ENCODE results near the gene DBN1. TPM values are rescaled to one million over a fixed set of nuclear protein-coding genes. Genes with fewer than 3 reads are reported as not detected.
A peak's percentile ranks its signal among the peaks of the same experiment; 100 is the strongest.

DBN1 gene
- total RNA-seq, 1 donor from 2014 or later, result 371 TPM

DNA sequence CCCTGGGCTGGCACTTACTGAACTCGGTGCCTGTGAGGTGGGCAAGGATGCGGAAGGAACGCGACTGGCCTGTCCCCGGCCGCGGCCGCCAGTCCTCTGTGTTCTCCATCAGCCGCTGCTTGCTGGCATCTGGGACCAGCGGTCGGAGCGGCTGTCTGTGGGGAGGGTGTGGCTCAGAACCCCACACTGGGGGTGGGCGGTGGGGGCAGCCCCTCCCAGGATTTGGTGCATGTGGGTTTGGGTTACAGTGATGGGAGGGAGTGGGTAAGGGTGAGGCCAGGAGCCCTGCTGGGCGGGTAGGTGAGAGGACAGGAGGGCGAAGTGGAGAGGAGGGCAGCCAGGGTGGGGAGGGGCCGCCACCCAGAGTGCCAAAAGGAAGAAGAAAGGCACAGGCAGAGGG is 17.6 kb upstream of the DBN1 start:
- H3K4me3 Mint-ChIP-seq (ENCODE audit: unreplicated experiment), result peak overlapping the region; percentile 62
- no peak overlapping the region for H2AFZ ChIP-seq (ENCODE audit: low read depth, low read length)
- H3K4me2 ChIP-seq (ENCODE audit: low read length), result peak overlapping the region; percentile 55
- no peaks in the 10 kb centered on the region for H3K9me3 Mint-ChIP-seq (ENCODE audit: unreplicated experiment)
- H3K36me3 Mint-ChIP-seq (ENCODE audit: low read depth, unreplicated experiment), result peaks cover 10% of the 10 kb centered on the region
- H3K27ac Mint-ChIP-seq (ENCODE audit: unreplicated experiment), result peak overlapping the region; percentile 69
- H3K4me1 Mint-ChIP-seq (ENCODE audit: low read depth, unreplicated experiment), result peaks cover 32% of the 10 kb centered on the region
- H3K4me1 ChIP-seq (ENCODE audit: insufficient read depth, low read length), result peaks cover 64% of the 10 kb centered on the region
- no peak overlapping the region for H3K4me3 ChIP-seq (ENCODE audit: insufficient read depth, low read depth, low read length)
- H3K9me3 ChIP-seq (ENCODE audit: insufficient read depth, low read depth, low read length), result no peaks in the 10 kb centered on the region
- peak overlapping the region; percentile 31 for H3K27ac ChIP-seq (ENCODE audit: low read depth, low read length)
- H3K36me3 ChIP-seq (ENCODE audit: insufficient read depth, low read length), result peaks cover 47% of the 10 kb centered on the region
- DNase-seq (ENCODE audit: low read depth) (no peak), FAIRE-seq (no peak)
- peaks cover 81% of the 10 kb centered on the region for H4K20me1 ChIP-seq (ENCODE audit: insufficient read depth, low read length)
- H3K27me3 Mint-ChIP-seq (ENCODE audit: low read depth, unreplicated experiment), result no peaks in the 10 kb centered on the region
- TF ChIP-seq, protein P1, sequence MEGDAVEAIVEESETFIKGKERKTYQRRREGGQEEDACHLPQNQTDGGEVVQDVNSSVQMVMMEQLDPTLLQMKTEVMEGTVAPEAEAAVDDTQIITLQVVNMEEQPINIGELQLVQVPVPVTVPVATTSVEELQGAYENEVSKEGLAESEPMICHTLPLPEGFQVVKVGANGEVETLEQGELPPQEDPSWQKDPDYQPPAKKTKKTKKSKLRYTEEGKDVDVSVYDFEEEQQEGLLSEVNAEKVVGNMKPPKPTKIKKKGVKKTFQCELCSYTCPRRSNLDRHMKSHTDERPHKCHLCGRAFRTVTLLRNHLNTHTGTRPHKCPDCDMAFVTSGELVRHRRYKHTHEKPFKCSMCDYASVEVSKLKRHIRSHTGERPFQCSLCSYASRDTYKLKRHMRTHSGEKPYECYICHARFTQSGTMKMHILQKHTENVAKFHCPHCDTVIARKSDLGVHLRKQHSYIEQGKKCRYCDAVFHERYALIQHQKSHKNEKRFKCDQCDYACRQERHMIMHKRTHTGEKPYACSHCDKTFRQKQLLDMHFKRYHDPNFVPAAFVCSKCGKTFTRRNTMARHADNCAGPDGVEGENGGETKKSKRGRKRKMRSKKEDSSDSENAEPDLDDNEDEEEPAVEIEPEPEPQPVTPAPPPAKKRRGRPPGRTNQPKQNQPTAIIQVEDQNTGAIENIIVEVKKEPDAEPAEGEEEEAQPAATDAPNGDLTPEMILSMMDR (IDR thresholded peaks at IDR 0.05; ENCODE audit: insufficient read depth, low read depth, low read length), result no peak
- no peak for TF ChIP-seq EZH2 (IDR thresholded peaks at IDR 0.05; ENCODE audit: insufficient read depth, low read length)
- peaks cover 90% of the 10 kb centered on the region for H3K79me2 ChIP-seq (ENCODE audit: insufficient read depth, low read length)
- no peaks in the 10 kb centered on the region for H3K27me3 ChIP-seq (ENCODE audit: insufficient read depth, low read length)
- H3K9ac ChIP-seq (ENCODE audit: low read length), result no peak overlapping the region

DNA sequence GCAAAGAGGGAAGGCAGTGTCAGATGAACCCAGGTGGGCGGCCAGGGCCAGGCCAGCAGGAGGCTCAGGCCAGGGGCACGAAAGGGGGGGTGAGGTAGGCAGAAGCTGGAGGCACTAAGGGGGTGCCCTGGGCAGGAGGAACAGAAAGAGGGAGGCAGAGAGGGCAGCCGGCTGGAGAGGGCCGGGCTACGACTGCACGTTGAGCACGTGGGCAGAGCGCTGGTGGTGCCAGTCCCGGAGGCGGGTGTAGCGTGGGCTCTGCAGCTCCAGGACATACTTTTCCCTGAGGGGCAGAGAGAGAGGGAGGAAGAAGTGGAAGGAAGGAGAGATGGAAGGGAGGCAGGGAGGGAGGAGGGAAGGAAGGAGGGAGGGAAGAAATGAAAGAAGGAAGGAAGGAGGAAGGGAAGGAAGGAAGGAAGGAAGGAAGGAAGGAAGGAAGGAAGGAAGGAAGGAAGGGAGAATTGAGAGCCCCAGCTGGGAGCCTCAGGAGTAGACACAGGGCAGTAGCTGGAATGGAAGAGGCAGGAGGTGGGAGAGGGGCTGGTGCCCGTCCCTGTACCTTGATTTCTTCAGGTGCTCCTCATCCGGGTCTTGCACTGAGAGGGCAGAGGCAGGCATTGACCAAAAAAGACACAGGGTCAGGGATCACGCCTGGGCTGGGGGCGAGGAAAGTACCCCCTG is 17.0 kb upstream of the DBN1 start:
- FAIRE-seq, result no peak

More for the DNA sequence above, 17.0 kb upstream of the DBN1 start:
- Histone ChIP-seq H3K27me3 (ENCODE audit: insufficient read depth, low read length) (no peaks in the 10 kb centered on the region), H3K36me3 (ENCODE audit: insufficient read depth, low read length) (peaks cover 49% of the 10 kb centered on the region), H3K4me3 (ENCODE audit: insufficient read depth, low read depth, low read length) (no peak overlapping the region), H2AFZ (ENCODE audit: low read depth, low read length) (no peak overlapping the region), H3K9ac (ENCODE audit: low read length) (peak overlapping the region; percentile 27), H4K20me1 (ENCODE audit: insufficient read depth, low read length) (peaks cover 83% of the 10 kb centered on the region), H3K27ac (ENCODE audit: low read depth, low read length) (peak overlapping the region; percentile 31), H3K4me2 (ENCODE audit: low read length) (peak overlapping the region; percentile 55), H3K9me3 (ENCODE audit: insufficient read depth, low read depth, low read length) (no peaks in the 10 kb centered on the region), H3K79me2 (ENCODE audit: insufficient read depth, low read length) (peaks cover 90% of the 10 kb centered on the region), H3K4me1 (ENCODE audit: insufficient read depth, low read length) (peaks cover 59% of the 10 kb centered on the region)
- peaks cover 14% of the 10 kb centered on the region for H3K36me3 Mint-ChIP-seq (ENCODE audit: low read depth, unreplicated experiment)
- peak overlapping the region; percentile 64 for H3K4me3 Mint-ChIP-seq (ENCODE audit: unreplicated experiment)
- peak overlapping the region; percentile 69 for H3K27ac Mint-ChIP-seq (ENCODE audit: unreplicated experiment)
- H3K9me3 Mint-ChIP-seq (ENCODE audit: unreplicated experiment), result no peaks in the 10 kb centered on the region
- peaks cover 35% of the 10 kb centered on the region for H3K4me1 Mint-ChIP-seq (ENCODE audit: low read depth, unreplicated experiment)
- DNase-seq (ENCODE audit: low read depth), result no peak
- TF ChIP-seq EZH2 (IDR thresholded peaks at IDR 0.05; ENCODE audit: insufficient read depth, low read length), result no peak
- TF ChIP-seq, protein P1 (IDR thresholded peaks at IDR 0.05; ENCODE audit: insufficient read depth, low read depth, low read length), result no peak
- H3K27me3 Mint-ChIP-seq (ENCODE audit: low read depth, unreplicated experiment), result no peaks in the 10 kb centered on the region

Measured in astrocyte (in vitro differentiated cells and primary cell).